GM19099 (cell line): ENCODE measurements around the gene SLC50A1.

Experiments used
- POLR2A ChIP-seq: IDR thresholded peaks from 3 replicates; pipeline ENCODE4 v1.6.1; 2011; ENCODE audit warnings: low read depth; ENCODE audit not compliant: insufficient read length; ENCODE audit errors: extremely low read depth

The SLC50A1 gene

GRCh38 chr1:155108296-155108695 lies 27.4 kb upstream of the SLC50A1 start:
- TF ChIP-seq POLR2A, result no peak

- no peak for TF ChIP-seq POLR2A
These were observed 25.3 kb upstream of the SLC50A1 start for GRCh38 chr1:155110381-155110780.

- TF ChIP-seq POLR2A, result no peak
These were observed 24.8 kb upstream of the SLC50A1 start for GRCh38 chr1:155110826-155111225.

- TF ChIP-seq POLR2A, result no peak
These were observed 22.1 kb upstream of the SLC50A1 start for GRCh38 chr1:155113450-155113980.

GRCh38 chr1:155116113-155116764 lies 19.4 kb upstream of the SLC50A1 start:
- TF ChIP-seq POLR2A, result no peak

GRCh38 chr1:155117610-155118009 lies 18.0 kb upstream of the SLC50A1 start:
- TF ChIP-seq POLR2A, result no peak

GRCh38 chr1:155120253-155120652 lies 15.4 kb upstream of the SLC50A1 start:
- TF ChIP-seq POLR2A, result no peak

GRCh38 chr1:155121249-155121648 lies 14.4 kb upstream of the SLC50A1 start:
- no peak for TF ChIP-seq POLR2A

- no peak for TF ChIP-seq POLR2A
These were observed 13.3 kb upstream of the SLC50A1 start for GRCh38 chr1:155122308-155122707.

- no peak for TF ChIP-seq POLR2A
These were observed 11.9 kb upstream of the SLC50A1 start for GRCh38 chr1:155123801-155124200.

GRCh38 chr1:155124503-155125463 lies 10.9 kb upstream of the SLC50A1 start:
- no peak for TF ChIP-seq POLR2A

- TF ChIP-seq POLR2A, result no peak
These were observed 10.1 kb upstream of the SLC50A1 start for GRCh38 chr1:155125511-155125945.

GRCh38 chr1:155125946-155126555 lies 9.6 kb upstream of the SLC50A1 start:
- TF ChIP-seq POLR2A, result no peak

GRCh38 chr1:155126556-155127104 lies 9.0 kb upstream of the SLC50A1 start:
- no peak for TF ChIP-seq POLR2A
